NCI-H1694 (cell line): ENCODE data around the gene KLK14.

Experiments
- DNase-seq: peaks from one replicate; lab custom pipeline; 2025; lab: John Stamatoyannopoulos, UW

KLK14 gene

GRCh38 chr19:51084505-51084904 lies 1.8 kb upstream of the KLK14 start:
- no peak for DNase-seq

- no peak for DNase-seq
Measured at GRCh38 chr19:51083783-51084182, 1.1 kb upstream of the KLK14 start.

- no peak for DNase-seq
Measured at GRCh38 chr19:51083181-51083580, 494 bp upstream of the KLK14 start.

- DNase-seq, result no peak
Measured at GRCh38 chr19:51081476-51081875, 1.2 kb downstream of the KLK14 start.

GRCh38 chr19:51079481-51080110 lies 3.1 kb downstream of the KLK14 start:
- no peak for DNase-seq

- no peak for DNase-seq
Measured at GRCh38 chr19:51078731-51079130, 4.0 kb downstream of the KLK14 start.

- no peak for DNase-seq
Measured at GRCh38 chr19:51078104-51078503, 4.6 kb downstream of the KLK14 start.

- no peak for DNase-seq
Measured at GRCh38 chr19:51076631-51077213, 6.0 kb downstream of the KLK14 start.

GRCh38 chr19:51075998-51076397 lies 6.7 kb downstream of the KLK14 start:
- no peak for DNase-seq

- DNase-seq, result no peak
Measured at GRCh38 chr19:51071095-51071405, 11.6 kb downstream of the KLK14 start.

GRCh38 chr19:51070334-51071094 lies 12.2 kb downstream of the KLK14 start:
- DNase-seq, result no peak

GRCh38 chr19:51066393-51067186 lies 16.1 kb downstream of the KLK14 start:
- DNase-seq, result no peak

- no peak for DNase-seq
Measured at GRCh38 chr19:51065221-51065960, 17.3 kb downstream of the KLK14 start.

- DNase-seq, result no peak
Measured at GRCh38 chr19:51064534-51065220, 18.0 kb downstream of the KLK14 start, which contains the start of gene KLK13. Gene KLK13 (minus strand): TSS chr19:51065092. CDS start chr19:51065067, 25 bp downstream.

- no peak for DNase-seq
Measured at GRCh38 chr19:51063664-51064063, 19.0 kb downstream of the KLK14 start.

- no peak for DNase-seq
Measured at GRCh38 chr19:51060973-51061372, 21.7 kb downstream of the KLK14 start.

GRCh38 chr19:51060336-51060735 lies 22.4 kb downstream of the KLK14 start:
- DNase-seq, result no peak

GRCh38 chr19:51059715-51060114 lies 23.0 kb downstream of the KLK14 start:
- DNase-seq, result no peak

- no peak for DNase-seq
Measured at GRCh38 chr19:51055866-51056265, 26.8 kb downstream of the KLK14 start.

GRCh38 chr19:51047031-51047335 lies 35.7 kb downstream of the KLK14 start:
- DNase-seq, result no peak

GRCh38 chr19:51044327-51044726 lies 38.4 kb downstream of the KLK14 start:
- DNase-seq, result no peak

GRCh38 chr19:51043497-51043896 lies 39.2 kb downstream of the KLK14 start:
- DNase-seq, result no peak
